Activated T-cell treated with anti-CD3 and anti-CD28 coated beads for 48 hours (primary cell): Measurements from ENCODE around the gene OTUD7B.
"Not testable (repeated sequence)": the region's sequence is repeated elsewhere in the genome, so short reads cannot be mapped to it uniquely, and the experiment has no call there.

Experiments
- DNase-seq: peaks from one replicate; pipeline ENCODE4 v3.0.0-alpha.2; 2020; ENCODE audit warnings: low read depth

Gene OTUD7B

GRCh38 chr1:150010393-150011115, at the start of gene OTUD7B:
Gene OTUD7B (minus strand): TSS chr1:150010726. CDS start chr1:149977510, 33,216 bp downstream.
- DNase-seq: peak; percentile 80

GRCh38 chr1:150060260-150060659, 49.7 kb upstream of the OTUD7B start:
- DNase-seq: no peak

- no peak for DNase-seq
These were observed 45.9 kb upstream of the OTUD7B start for GRCh38 chr1:150056407-150056806.

- DNase-seq: not testable (repeated sequence)
These were observed 45.0 kb upstream of the OTUD7B start for GRCh38 chr1:150055507-150055906.

- no peak for DNase-seq
These were observed 43.4 kb upstream of the OTUD7B start for GRCh38 chr1:150053926-150054325.

- DNase-seq: not testable (repeated sequence)
These were observed 41.4 kb upstream of the OTUD7B start for GRCh38 chr1:150051905-150052412.

GRCh38 chr1:150051089-150051373, 40.5 kb upstream of the OTUD7B start:
- DNase-seq: no peak

- DNase-seq: no peak
These were observed 39.4 kb upstream of the OTUD7B start for GRCh38 chr1:150049926-150050325.

- DNase-seq: no peak
These were observed 23.8 kb upstream of the OTUD7B start for GRCh38 chr1:150034336-150034735.

- no peak for DNase-seq
These were observed 17.8 kb upstream of the OTUD7B start for GRCh38 chr1:150028322-150028721.

GRCh38 chr1:150024156-150024555, 13.6 kb upstream of the OTUD7B start:
- DNase-seq: no peak

- no peak for DNase-seq
These were observed 11.8 kb upstream of the OTUD7B start for GRCh38 chr1:150022357-150022756.

GRCh38 chr1:150021191-150021694, 10.7 kb upstream of the OTUD7B start:
- no peak for DNase-seq

GRCh38 chr1:150020711-150021110, 10.2 kb upstream of the OTUD7B start:
- no peak for DNase-seq

- no peak for DNase-seq
These were observed 7.6 kb upstream of the OTUD7B start for GRCh38 chr1:150018165-150018564.

- no peak for DNase-seq
These were observed 6.8 kb upstream of the OTUD7B start for GRCh38 chr1:150017206-150017750.

- no peak for DNase-seq
These were observed 5.2 kb upstream of the OTUD7B start for GRCh38 chr1:150015651-150016131.

- no peak for DNase-seq
These were observed 2.1 kb upstream of the OTUD7B start for GRCh38 chr1:150012611-150013010.

- DNase-seq: peak; percentile 47
These were observed 728 bp downstream of the OTUD7B start for GRCh38 chr1:150009604-150010392.

GRCh38 chr1:150008699-150009098, 1.8 kb downstream of the OTUD7B start:
- DNase-seq: no peak

- no peak for DNase-seq
These were observed 3.6 kb downstream of the OTUD7B start for GRCh38 chr1:150006881-150007421.

- DNase-seq: no peak
These were observed 4.9 kb downstream of the OTUD7B start for GRCh38 chr1:150005606-150006005.
